NCI-H2196 (cell line): ENCODE data around the gene TCF7.

ENCODE experiments used
- DNase-seq: peaks from one replicate; lab custom pipeline; 2025; ENCODE audit not compliant: unreplicated experiment; lab: John Stamatoyannopoulos, UW

TCF7 gene

GRCh38 chr5:134112726-134113362, 1.6 kb upstream of the TCF7 start:
- DNase-seq: no peak

- DNase-seq: no peak
These were observed 1.1 kb upstream of the TCF7 start for GRCh38 chr5:134113363-134113889.

- DNase-seq: peak; percentile 39
These were observed 665 bp downstream of the TCF7 start for GRCh38 chr5:134114886-134115805.

GRCh38 chr5:134115806-134116175, 1.3 kb downstream of the TCF7 start:
- DNase-seq: no peak

- no peak for DNase-seq
These were observed 1.8 kb downstream of the TCF7 start for GRCh38 chr5:134116286-134116685.

GRCh38 chr5:134116789-134117761, 2.6 kb downstream of the TCF7 start:
- no peak for DNase-seq

GRCh38 chr5:134118212-134118835, 3.8 kb downstream of the TCF7 start:
- no peak for DNase-seq

GRCh38 chr5:134119720-134120119, 5.2 kb downstream of the TCF7 start:
- DNase-seq: no peak

GRCh38 chr5:134120386-134121138, 6.1 kb downstream of the TCF7 start:
- DNase-seq: no peak

- no peak for DNase-seq
These were observed 8.0 kb downstream of the TCF7 start for GRCh38 chr5:134122530-134122929.

- no peak for DNase-seq
These were observed 8.9 kb downstream of the TCF7 start for GRCh38 chr5:134123360-134123759.

GRCh38 chr5:134124289-134125038, 10.0 kb downstream of the TCF7 start:
- no peak for DNase-seq

- no peak for DNase-seq
These were observed 10.8 kb downstream of the TCF7 start for GRCh38 chr5:134125039-134126015.

GRCh38 chr5:134127376-134127861, 12.9 kb downstream of the TCF7 start:
- DNase-seq: no peak

GRCh38 chr5:134127988-134128647, 13.6 kb downstream of the TCF7 start:
- no peak for DNase-seq

GRCh38 chr5:134128648-134128995, 14.1 kb downstream of the TCF7 start:
- DNase-seq: no peak
